Measurements from ENCODE around the gene TRDN. TPM values are rescaled to one million over a fixed set of nuclear protein-coding genes. Genes with fewer than 3 reads are reported as not detected.

TRDN gene
- total and polyA plus RNA-seq, 2 donors (not counting 1 experiment from before 2014, with no cell fraction given), result not detected

DNA sequence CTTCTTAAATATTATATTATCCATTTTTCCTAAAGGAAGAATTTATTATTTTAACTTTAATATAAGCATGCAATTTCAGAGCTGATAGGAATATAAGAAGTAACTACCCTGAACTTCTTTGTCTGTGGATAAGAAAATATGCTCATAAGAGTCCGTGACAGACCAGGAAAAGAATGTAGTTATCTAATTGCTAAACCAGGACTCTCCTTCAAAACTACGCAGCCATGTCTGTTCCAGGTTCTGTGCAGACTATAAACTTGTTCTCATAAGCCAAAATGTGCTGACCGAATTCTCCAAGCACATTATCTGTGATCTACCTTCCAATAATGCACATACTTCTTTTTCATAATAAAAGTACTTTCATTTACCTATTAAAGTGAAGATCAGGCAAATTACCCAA is 116.5 kb downstream of the TRDN start:
- no peak overlapping the region for H3K27ac ChIP-seq (ENCODE audit: insufficient read depth, low read length)
- H3K36me3 ChIP-seq (ENCODE audit: control insufficient read depth, insufficient read depth, low read length), result no peaks in the 10 kb centered on the region
- H3K4me2 ChIP-seq (ENCODE audit: extremely low read depth, insufficient read depth, low read length), result no peak overlapping the region
- no peak overlapping the region for H2AFZ ChIP-seq (ENCODE audit: low read length)
- H4K20me1 ChIP-seq (ENCODE audit: control insufficient read depth, extremely low read depth, insufficient read depth, low read length), result peaks cover 1% of the 10 kb centered on the region
- no peaks in the 10 kb centered on the region for H3K4me1 ChIP-seq (ENCODE audit: control insufficient read depth, extremely low read depth, insufficient read depth, low read length)
- no peak overlapping the region for H3K4me3 ChIP-seq (replicated peaks in 1 of 4; ENCODE audit: control extremely low read depth in 1 of 4, insufficient read depth in 1 of 4, low read depth in 3 of 4, low read length in 4 of 4)
- H3K79me2 ChIP-seq (ENCODE audit: control insufficient read depth, insufficient read depth, low read length), result no peaks in the 10 kb centered on the region
- no peak overlapping the region for H3K9ac ChIP-seq (ENCODE audit: insufficient read depth, low read length)
- peak in 1 of 2 donors; percentile 44 for DNase-seq (ENCODE audit: low read depth in 2 of 2)
- no peaks in the 10 kb centered on the region for H3K9me3 ChIP-seq (ENCODE audit: control insufficient read depth, insufficient read depth, low read depth, low read length)
- TF ChIP-seq CTCF (conservative IDR thresholded peaks at IDR 0.05 in 1 of 2, IDR thresholded peaks at IDR 0.05 in 1 of 2; ENCODE audit: low read depth in 1 of 2, low read length in 2 of 2) (no peak), EZH2 (IDR thresholded peaks at IDR 0.05; ENCODE audit: low read length, missing control alignments) (no peak)
- H3K27me3 ChIP-seq (ENCODE audit: control insufficient read depth, insufficient read depth, low read length), result no peaks in the 10 kb centered on the region

GRCh38 chr6:123519189-123519505 is 117.6 kb downstream of the TRDN start:
- no peaks in the 10 kb centered on the region for H3K79me2 ChIP-seq (ENCODE audit: control insufficient read depth, insufficient read depth, low read length)
- no peaks in the 10 kb centered on the region for H3K4me1 ChIP-seq (ENCODE audit: control insufficient read depth, extremely low read depth, insufficient read depth, low read length)
- H3K4me2 ChIP-seq (ENCODE audit: extremely low read depth, insufficient read depth, low read length), result no peak overlapping the region
- H2AFZ ChIP-seq (ENCODE audit: low read length), result no peak overlapping the region
- H3K27ac ChIP-seq (ENCODE audit: insufficient read depth, low read length), result no peak overlapping the region
- TF ChIP-seq CTCF (conservative IDR thresholded peaks at IDR 0.05 in 1 of 2, IDR thresholded peaks at IDR 0.05 in 1 of 2; ENCODE audit: low read depth in 1 of 2, low read length in 2 of 2), result no peak
- no peak for TF ChIP-seq EZH2 (IDR thresholded peaks at IDR 0.05; ENCODE audit: low read length, missing control alignments)
- no peak overlapping the region for H3K9ac ChIP-seq (ENCODE audit: insufficient read depth, low read length)
- DNase-seq (ENCODE audit: low read depth in 2 of 2), result no peak
- no peak overlapping the region for H3K4me3 ChIP-seq (replicated peaks in 1 of 4; ENCODE audit: control extremely low read depth in 1 of 4, insufficient read depth in 1 of 4, low read depth in 3 of 4, low read length in 4 of 4)
- H4K20me1 ChIP-seq (ENCODE audit: control insufficient read depth, extremely low read depth, insufficient read depth, low read length), result peaks cover 1% of the 10 kb centered on the region
- no peaks in the 10 kb centered on the region for H3K9me3 ChIP-seq (ENCODE audit: control insufficient read depth, insufficient read depth, low read depth, low read length)
- H3K36me3 ChIP-seq (ENCODE audit: control insufficient read depth, insufficient read depth, low read length), result no peaks in the 10 kb centered on the region
- no peaks in the 10 kb centered on the region for H3K27me3 ChIP-seq (ENCODE audit: control insufficient read depth, insufficient read depth, low read length)

DNA sequence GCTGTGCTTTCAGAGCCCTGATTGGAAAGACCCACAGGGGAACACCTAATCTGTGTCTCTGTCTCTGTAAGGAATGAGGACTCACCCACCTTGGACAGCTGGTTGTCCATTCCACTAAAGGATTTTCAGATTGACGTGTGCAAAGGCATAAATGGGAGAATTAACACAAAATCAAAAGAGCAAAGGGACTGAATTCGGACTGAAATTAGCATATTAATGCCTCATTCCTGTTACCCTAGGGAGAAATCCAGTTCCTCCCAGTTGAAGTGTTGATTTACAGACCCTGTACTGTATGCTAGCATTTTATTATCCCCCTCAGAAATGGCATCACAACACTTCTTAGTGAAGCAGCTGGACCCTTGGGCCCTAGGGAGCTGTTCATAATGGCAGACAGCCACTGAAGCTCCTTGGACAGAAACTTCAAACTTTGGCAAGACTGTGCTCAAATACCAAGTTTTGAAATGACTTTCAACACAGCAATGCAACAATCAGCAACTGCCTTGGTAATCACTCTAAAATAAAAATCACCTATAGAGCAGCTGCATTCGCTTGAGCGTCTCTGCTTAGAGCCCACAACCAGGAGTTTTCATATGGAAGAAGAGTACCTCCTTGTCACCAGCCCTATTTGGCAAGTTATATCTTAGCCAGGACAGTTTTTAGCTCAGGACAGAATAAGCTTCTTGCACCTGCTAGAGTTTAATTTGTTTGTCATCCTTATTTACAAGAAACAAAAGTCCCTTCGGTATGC is 118.1 kb downstream of the TRDN start:
- Histone ChIP-seq H4K20me1 (ENCODE audit: control insufficient read depth, extremely low read depth, insufficient read depth, low read length) (no peaks in the 10 kb centered on the region), H3K9me3 (ENCODE audit: control insufficient read depth, insufficient read depth, low read depth, low read length) (no peaks in the 10 kb centered on the region), H3K27ac (ENCODE audit: insufficient read depth, low read length) (no peak overlapping the region), H3K9ac (ENCODE audit: insufficient read depth, low read length) (no peak overlapping the region), H3K4me2 (ENCODE audit: extremely low read depth, insufficient read depth, low read length) (no peak overlapping the region), H3K27me3 (ENCODE audit: control insufficient read depth, insufficient read depth, low read length) (no peaks in the 10 kb centered on the region), H3K4me3 (replicated peaks in 1 of 4; ENCODE audit: control extremely low read depth in 1 of 4, insufficient read depth in 1 of 4, low read depth in 3 of 4, low read length in 4 of 4) (no peak overlapping the region), H3K36me3 (ENCODE audit: control insufficient read depth, insufficient read depth, low read length) (no peaks in the 10 kb centered on the region), H3K79me2 (ENCODE audit: control insufficient read depth, insufficient read depth, low read length) (no peaks in the 10 kb centered on the region), H3K4me1 (ENCODE audit: control insufficient read depth, extremely low read depth, insufficient read depth, low read length) (no peaks in the 10 kb centered on the region), H2AFZ (ENCODE audit: low read length) (no peak overlapping the region)
- DNase-seq (ENCODE audit: low read depth in 2 of 2), result no peak
- TF ChIP-seq EZH2 (IDR thresholded peaks at IDR 0.05; ENCODE audit: low read length, missing control alignments), result no peak
- no peak for TF ChIP-seq CTCF (conservative IDR thresholded peaks at IDR 0.05 in 1 of 2, IDR thresholded peaks at IDR 0.05 in 1 of 2; ENCODE audit: low read depth in 1 of 2, low read length in 2 of 2)
